HG03460 (cell line): ENCODE results near the gene NHLRC3.
"Not testable (repeated sequence)": the region's sequence is repeated elsewhere in the genome, so short reads cannot be mapped to it uniquely, and the experiment has no call there.

Experiments used
- ATAC-seq: cut with Tn5 transposase; IDR thresholded peaks from one replicate; pipeline ENCODE4 v1.9.1; 2021; ENCODE audit not compliant: unreplicated experiment

The NHLRC3 gene

GRCh38 chr13:39040206-39040605 lies 1.9 kb downstream of the NHLRC3 start:
- no peak for ATAC-seq

- peak; percentile 45 for ATAC-seq
These were observed 6.3 kb downstream of the NHLRC3 start for GRCh38 chr13:39044536-39044935.

GRCh38 chr13:39047560-39047959 lies 9.3 kb downstream of the NHLRC3 start:
- no peak for ATAC-seq

- no peak for ATAC-seq
These were observed 10.6 kb downstream of the NHLRC3 start for GRCh38 chr13:39048806-39049205.

GRCh38 chr13:39049274-39049673 lies 11.0 kb downstream of the NHLRC3 start:
- ATAC-seq, result no peak

- ATAC-seq, result no peak
These were observed 12.9 kb downstream of the NHLRC3 start for GRCh38 chr13:39051157-39051556.

- ATAC-seq, result no peak
These were observed 14.7 kb downstream of the NHLRC3 start for GRCh38 chr13:39052944-39053343.

- no peak for ATAC-seq
These were observed 15.9 kb downstream of the NHLRC3 start for GRCh38 chr13:39054112-39054511.

- ATAC-seq, result no peak
These were observed 17.8 kb downstream of the NHLRC3 start for GRCh38 chr13:39056018-39056417.

GRCh38 chr13:39058040-39058439 lies 19.8 kb downstream of the NHLRC3 start:
- ATAC-seq, result no peak

GRCh38 chr13:39062004-39062403 lies 23.7 kb downstream of the NHLRC3 start:
- no peak for ATAC-seq

- ATAC-seq, result no peak
These were observed 34.6 kb downstream of the NHLRC3 start for GRCh38 chr13:39072842-39073241.

- no peak for ATAC-seq
These were observed 35.7 kb downstream of the NHLRC3 start for GRCh38 chr13:39073983-39074382.

GRCh38 chr13:39086251-39086945 lies 48.1 kb downstream of the NHLRC3 start:
- ATAC-seq, result not testable (repeated sequence)

- ATAC-seq, result no peak
These were observed 53.3 kb downstream of the NHLRC3 start for GRCh38 chr13:39091586-39091985.

GRCh38 chr13:39095500-39095899 lies 57.2 kb downstream of the NHLRC3 start:
- no peak for ATAC-seq

- no peak for ATAC-seq
These were observed 61.0 kb downstream of the NHLRC3 start for GRCh38 chr13:39099231-39099630.
